H9 (cell line): ENCODE data around the gene TMOD1. TPM values are rescaled to one million over a fixed set of nuclear protein-coding genes. Genes with fewer than 3 reads are reported as not detected.

ENCODE experiments used
- DNase-seq: peaks from one replicate; pipeline ENCODE4 v3.0.0-alpha.2; 2017
- H2AFZ ChIP-seq: one replicate; pipeline ENCODE4 v1.6.1; 2013; ENCODE audit warnings: mild to moderate bottlenecking, low read length, control low read depth, moderate library complexity
- H2AK5ac ChIP-seq: 2 replicates; pipeline ENCODE4 v1.6.1; 2013; ENCODE audit warnings: low read length, control low read depth, mixed read lengths; ENCODE audit not compliant: insufficient read length
- H2BK120ac ChIP-seq: one replicate; pipeline ENCODE4 v1.6.1; 2013; ENCODE audit warnings: low read depth, mild to moderate bottlenecking, low read length, control low read depth, inconsistent platforms; ENCODE audit not compliant: poor library complexity, severe bottlenecking
- H2BK12ac ChIP-seq: 2 replicates; pipeline ENCODE4 v1.6.1; 2013; ENCODE audit warnings: low read length, control low read depth, mixed read lengths, low read depth; ENCODE audit not compliant: insufficient read length
- H2BK15ac ChIP-seq: 2 replicates; pipeline ENCODE4 v1.6.1; 2013; ENCODE audit warnings: low read depth, low read length, control low read depth
- H2BK20ac ChIP-seq: one replicate; pipeline ENCODE4 v1.6.1; 2013; ENCODE audit warnings: low read depth, mild to moderate bottlenecking, low read length, control low read depth, inconsistent platforms; ENCODE audit not compliant: poor library complexity, severe bottlenecking
- H2BK5ac ChIP-seq: 2 replicates; pipeline ENCODE4 v1.6.1; 2013; ENCODE audit warnings: low read length, control low read depth, mixed read lengths; ENCODE audit not compliant: insufficient read length
- H3K14ac ChIP-seq: 2 replicates; pipeline ENCODE4 v1.6.1; 2013; ENCODE audit warnings: low read length, control low read depth; ENCODE audit not compliant: insufficient read depth
- H3K18ac ChIP-seq: 2 replicates; pipeline ENCODE4 v1.6.1; 2013; ENCODE audit warnings: low read depth, mild to moderate bottlenecking, mixed read lengths, low read length, control low read depth; ENCODE audit not compliant: insufficient read length
- H3K23ac ChIP-seq: 2 replicates; pipeline ENCODE4 v1.6.1; 2013; ENCODE audit warnings: low read length, control low read depth, mixed read lengths, low read depth; ENCODE audit not compliant: insufficient read length
- H3K23me2 ChIP-seq: 2 replicates; pipeline ENCODE4 v1.6.1; 2013; ENCODE audit warnings: low read depth, mild to moderate bottlenecking, mixed read lengths, low read length, control low read depth; ENCODE audit not compliant: insufficient read length, poor library complexity, severe bottlenecking
- H3K27ac ChIP-seq: 2 replicates; pipeline ENCODE4 v1.5.1; 2013; ENCODE audit warnings: low read length, control low read depth, mixed read lengths, low read depth; ENCODE audit not compliant: insufficient read length
- H3K27me3 ChIP-seq: 2 replicates; pipeline ENCODE4 v1.6.1; 2013; ENCODE audit warnings: low read length, control low read depth, inconsistent platforms; ENCODE audit not compliant: insufficient read depth
- H3K4ac ChIP-seq: 2 replicates; pipeline ENCODE4 v1.6.1; 2013; ENCODE audit warnings: low read depth, mild to moderate bottlenecking, control low read depth, inconsistent platforms, low read length, moderate library complexity
- H3K4me1 ChIP-seq: 2 replicates; pipeline ENCODE4 v1.6.1; 2013; ENCODE audit warnings: low read length, control low read depth, inconsistent platforms; ENCODE audit not compliant: insufficient read depth
- H3K4me2 ChIP-seq: 2 replicates; pipeline ENCODE4 v1.6.1; 2013; ENCODE audit warnings: low read length, control low read depth, mixed read lengths; ENCODE audit not compliant: insufficient read length, insufficient read depth
- H3K56ac ChIP-seq: 2 replicates; pipeline ENCODE4 v1.6.1; 2013; ENCODE audit warnings: low read depth, mild to moderate bottlenecking, mixed read lengths, low read length, control low read depth; ENCODE audit not compliant: insufficient read length
- H3K79me1 ChIP-seq: 2 replicates; pipeline ENCODE4 v1.6.1; 2013; ENCODE audit warnings: low read depth, mild to moderate bottlenecking, moderate library complexity, low read length, control low read depth, inconsistent platforms; ENCODE audit not compliant: insufficient read depth, poor library complexity, severe bottlenecking
- H3K79me2 ChIP-seq: 2 replicates; pipeline ENCODE4 v1.6.1; 2013; ENCODE audit warnings: low read length, control low read depth, inconsistent platforms; ENCODE audit not compliant: insufficient read depth
- H3K9ac ChIP-seq: 2 replicates; pipeline ENCODE4 v1.6.1; 2013; ENCODE audit warnings: low read length, control low read depth, mixed read lengths; ENCODE audit not compliant: insufficient read length; ENCODE audit errors: extremely low read depth
- H3K9me3 ChIP-seq: one replicate; pipeline ENCODE4 v1.6.1; 2013; ENCODE audit warnings: low read depth, low read length, inconsistent platforms; ENCODE audit not compliant: control insufficient read depth
- H3T11ph ChIP-seq: one replicate; pipeline ENCODE4 v1.6.1; 2013; ENCODE audit warnings: mild to moderate bottlenecking, low read length, control low read depth, inconsistent platforms
- H4K20me1 ChIP-seq: one replicate; pipeline ENCODE4 v1.6.1; 2013; ENCODE audit not compliant: control insufficient read depth, insufficient read length, insufficient read depth
- H4K5ac ChIP-seq: 2 replicates; pipeline ENCODE4 v1.6.1; 2013; ENCODE audit warnings: low read depth, mild to moderate bottlenecking, mixed read lengths, low read length, control low read depth; ENCODE audit not compliant: insufficient read length
- H4K8ac ChIP-seq: replicated peaks from 2 replicates; pipeline ENCODE4 v1.6.1; 2013; ENCODE audit warnings: low read length, control low read depth, mixed read lengths, low read depth; ENCODE audit not compliant: insufficient read length
- H4K91ac ChIP-seq: 2 replicates; pipeline ENCODE4 v1.6.1; 2013; ENCODE audit warnings: low read depth, mild to moderate bottlenecking, moderate library complexity, mixed read lengths, low read length, control low read depth; ENCODE audit not compliant: insufficient read length
- H3K27ac Mint-ChIP-seq, 3 experiments: 2 replicates in 2 of 3; 3 replicates in 1 of 3; pipeline ENCODE4 v1.8.0; 2020 to 2021; ENCODE audit warnings: mixed read lengths in 3 of 3, mild to moderate bottlenecking in 1 of 3, moderate library complexity in 1 of 3
- H3K27me3 Mint-ChIP-seq: 2 replicates; pipeline ENCODE4 v1.8.0; 2021; ENCODE audit warnings: low read depth, mild to moderate bottlenecking, moderate library complexity, mixed read lengths
- H3K36me3 Mint-ChIP-seq, 3 experiments: 2 replicates in 2 of 3; 3 replicates in 1 of 3; pipeline ENCODE4 v1.8.0; 2020 to 2021; ENCODE audit warnings: low read depth in 3 of 3, mixed read lengths in 3 of 3; ENCODE audit not compliant: insufficient read depth in 1 of 3
- H3K4me1 Mint-ChIP-seq, 2 experiments: 2 replicates each; pipeline ENCODE4 v1.8.0; 2020; ENCODE audit warnings: mixed read lengths in 2 of 2
- H3K4me3 Mint-ChIP-seq, 2 experiments: 2 replicates in 1 of 2; 3 replicates in 1 of 2; pipeline ENCODE4 v1.8.0; 2020 to 2021; ENCODE audit warnings: mild to moderate bottlenecking in 2 of 2, mixed read lengths in 2 of 2, moderate library complexity in 1 of 2
- H3K9me3 Mint-ChIP-seq, 2 experiments: 2 replicates in 1 of 2; 3 replicates in 1 of 2; pipeline ENCODE4 v1.8.0; 2020; ENCODE audit warnings: mild to moderate bottlenecking in 2 of 2, mixed read lengths in 2 of 2, moderate library complexity in 1 of 2
- WGBS: extraction: QIAGEN DNeasy Blood & Tissue Kit; methylation state at CpG from one replicate; pipeline ENCODE4 v1.1.7; 2013; ENCODE audit warnings: missing lambda C conversion rate, low lambda C conversion rate, mixed read lengths; ENCODE audit not compliant: insufficient read length; ENCODE audit errors: extremely low coverage; 5-methylcytosine and 5-hydroxymethylcytosine counted together
- total RNA-seq: library from RNA; stranded (reverse); gene quantifications from 2 replicates; pipeline ENCODE4 v1.2.1, GENCODE V29; 2021
- TF ChIP-seq, protein P1 (sequence below): fragments of 200-600 bp; sonication (generic); conservative IDR thresholded peaks from 3 replicates; pipeline ENCODE4 v1.8.0; 2021; ENCODE audit warnings: antibody characterized with exemption, mild to moderate bottlenecking

Gene TMOD1
- total RNA-seq, 1 experiment from 2014 or later = 0.98 TPM

DNA sequence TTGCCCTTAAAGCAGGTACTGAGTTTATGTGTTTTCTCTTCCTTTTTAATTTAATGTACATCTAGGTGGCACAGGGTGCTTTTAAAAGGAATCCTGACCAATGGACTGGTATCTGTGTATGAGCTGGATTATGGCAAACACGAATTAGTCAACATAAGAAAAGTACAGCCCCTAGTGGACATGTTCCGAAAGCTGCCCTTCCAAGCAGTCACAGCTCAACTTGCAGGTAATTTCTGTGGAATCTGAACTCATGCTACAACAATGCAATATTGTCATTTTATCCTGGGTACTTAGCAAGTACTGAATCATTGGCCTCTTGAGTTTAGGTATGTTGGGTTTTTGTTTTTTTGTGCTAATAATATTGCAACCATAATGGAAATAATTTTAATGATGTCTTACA, 14.4 kb upstream of the TMOD1 start:
- H2AFZ ChIP-seq = no peak overlapping the region
- H3K27ac ChIP-seq = no peak overlapping the region
- no peak overlapping the region for H2BK120ac ChIP-seq
- H3K27me3 Mint-ChIP-seq = no peaks in the 10 kb centered on the region; the same call in 1 of the 2 replicates
- no peak for DNase-seq
- H3K23me2 ChIP-seq = no peaks in the 10 kb centered on the region
- H3K56ac ChIP-seq = no peak overlapping the region
- no peaks in the 10 kb centered on the region for H3K27me3 ChIP-seq
- H3K9ac ChIP-seq = no peak overlapping the region
- H2AK5ac ChIP-seq = no peak overlapping the region
- no peaks in the 10 kb centered on the region for H3K79me1 ChIP-seq
- no peak overlapping the region for H2BK20ac ChIP-seq
- H3T11ph ChIP-seq = no peak overlapping the region
- WGBS = no CpG with 5 or more reads among the region's 2 CpGs
- H2BK15ac ChIP-seq = no peak overlapping the region
- H3K23ac ChIP-seq = no peak overlapping the region
- H4K5ac ChIP-seq = no peak overlapping the region
- no peaks in the 10 kb centered on the region for H3K9me3 ChIP-seq
- H3K4me1 ChIP-seq = no peaks in the 10 kb centered on the region
- H3K4me3 Mint-ChIP-seq = no peak overlapping the region
- H4K8ac ChIP-seq = no peak overlapping the region
- H3K4ac ChIP-seq = no peak overlapping the region
- H3K79me2 ChIP-seq = no peaks in the 10 kb centered on the region
- peaks cover 4% of the 10 kb centered on the region in 2 experiments; a peak in 3 of 5 replicates for H3K9me3 Mint-ChIP-seq
- no peaks in the 10 kb centered on the region for H4K20me1 ChIP-seq
- no peak overlapping the region for H3K18ac ChIP-seq
- H3K36me3 Mint-ChIP-seq = peaks cover 0 to 15% (median 6%) of the 10 kb centered on the region in 3 experiments; a peak in 3 of 7 replicates
- H3K4me1 Mint-ChIP-seq = no peaks in the 10 kb centered on the region
- no peak overlapping the region for H3K27ac Mint-ChIP-seq
- no peak overlapping the region for H3K14ac ChIP-seq
- H2BK5ac ChIP-seq = no peak overlapping the region
- no peak overlapping the region for H4K91ac ChIP-seq
- H2BK12ac ChIP-seq = no peak overlapping the region
- TF ChIP-seq, protein P1, sequence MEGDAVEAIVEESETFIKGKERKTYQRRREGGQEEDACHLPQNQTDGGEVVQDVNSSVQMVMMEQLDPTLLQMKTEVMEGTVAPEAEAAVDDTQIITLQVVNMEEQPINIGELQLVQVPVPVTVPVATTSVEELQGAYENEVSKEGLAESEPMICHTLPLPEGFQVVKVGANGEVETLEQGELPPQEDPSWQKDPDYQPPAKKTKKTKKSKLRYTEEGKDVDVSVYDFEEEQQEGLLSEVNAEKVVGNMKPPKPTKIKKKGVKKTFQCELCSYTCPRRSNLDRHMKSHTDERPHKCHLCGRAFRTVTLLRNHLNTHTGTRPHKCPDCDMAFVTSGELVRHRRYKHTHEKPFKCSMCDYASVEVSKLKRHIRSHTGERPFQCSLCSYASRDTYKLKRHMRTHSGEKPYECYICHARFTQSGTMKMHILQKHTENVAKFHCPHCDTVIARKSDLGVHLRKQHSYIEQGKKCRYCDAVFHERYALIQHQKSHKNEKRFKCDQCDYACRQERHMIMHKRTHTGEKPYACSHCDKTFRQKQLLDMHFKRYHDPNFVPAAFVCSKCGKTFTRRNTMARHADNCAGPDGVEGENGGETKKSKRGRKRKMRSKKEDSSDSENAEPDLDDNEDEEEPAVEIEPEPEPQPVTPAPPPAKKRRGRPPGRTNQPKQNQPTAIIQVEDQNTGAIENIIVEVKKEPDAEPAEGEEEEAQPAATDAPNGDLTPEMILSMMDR = peak; percentile 50
- no peak overlapping the region for H3K4me2 ChIP-seq
